A549 (cell line): ENCODE measurements around the gene SRGN. TPM values are rescaled to one million over a fixed set of nuclear protein-coding genes. Genes with fewer than 3 reads are reported as not detected.

Experiments used
- ATAC-seq, 2 experiments: fragments of 200-7000 bp in 1 of 2; fragments of >200 bp in 1 of 2; cut with Nextera tagmentation in 1 of 2; cut with Tn5 transposase in 1 of 2; 3 replicates each; pipeline versions ENCODE4 v1.8.0 to v1.9.1; 2018 to 2020; ENCODE audit warnings: mild to moderate bottlenecking in 1 of 2, moderate library complexity in 1 of 2
- CTCF ChIA-PET: fragments of 300-600 bp; sonication (Branson Sonifier 250); formaldehyde crosslinking; extraction: SDS; loops from one replicate; lab custom pipeline; 2021; ENCODE audit warnings: antibody characterized with exemption, inconsistent platforms; lab: Yijun Ruan, JAX
- POLR2A ChIA-PET: fragments of 350-600 bp; formaldehyde crosslinking; extraction: SDS; loops from one replicate; lab custom pipeline; 2021; ENCODE audit warnings: antibody characterized with exemption, inconsistent platforms; lab: Yijun Ruan, JAX
- DNase-seq, 2 experiments: peaks; one replicate each; pipeline versions ENCODE4 v3.0.0 to v3.0.0-alpha.2; 2011 to 2016; ENCODE audit warnings: low read depth in 1 of 2, low spot score in 1 of 2
- FAIRE-seq: peaks from 2 replicates; lab custom pipeline; 2011; peaks lifted over from hg19 to GRCh38; lab: Jason Lieb, UNC
- H3K27ac ChIP-seq, 2 experiments: fragments of >200 bp; sonication (Bioruptor Twin); formaldehyde crosslinking; 3 replicates each; pipeline ENCODE4 v1.5.1; 2016 to 2017
- H3K4me1 ChIP-seq: fragments of >200 bp; sonication (Bioruptor Twin); formaldehyde crosslinking; 3 replicates; pipeline ENCODE4 v1.6.1; 2016
- H3K4me2 ChIP-seq: fragments of >200 bp; sonication (Bioruptor Twin); formaldehyde crosslinking; 3 replicates; pipeline ENCODE4 v1.6.1; 2016
- H3K4me3 ChIP-seq: fragments of >200 bp; sonication (Bioruptor Twin); formaldehyde crosslinking; 3 replicates; pipeline ENCODE4 v1.5.1; 2016
- H3K9me3 ChIP-seq: fragments of >200 bp; sonication (Bioruptor Twin); formaldehyde crosslinking; 3 replicates; pipeline ENCODE4 v1.6.1; 2016
- ATOH8 ChIP-seq: fragments of 250-450 bp; sonication (Bioruptor Pico); IDR thresholded peaks from 2 replicates; pipeline ENCODE4 v1.5.0; 2020; ENCODE audit warnings: low read depth, mild to moderate bottlenecking, moderate library complexity
- BHLHE40 ChIP-seq: IDR thresholded peaks from 2 replicates; pipeline ENCODE4 v1.6.1; 2012; ENCODE audit warnings: low read depth, low read length, inconsistent platforms
- CBX2 ChIP-seq: fragments of 200-600 bp; sonication (generic); IDR thresholded peaks from 2 replicates; pipeline ENCODE4 v1.6.1; 2016; ENCODE audit warnings: low read depth, mild to moderate bottlenecking, borderline replicate concordance
- CEBPB ChIP-seq, 2 experiments: fragments of >200 bp in 1 of 2; sonication (Bioruptor Twin) in 1 of 2; formaldehyde crosslinking in 1 of 2; IDR thresholded peaks; 2 replicates each; pipeline ENCODE4 v1.6.1; 2012 to 2016
- CHD2 ChIP-seq: fragments of 150-350 bp; IDR thresholded peaks from 2 replicates; pipeline ENCODE4 v1.6.1; 2014; ENCODE audit warnings: low read length; ENCODE audit not compliant: partially characterized antibody
- ELK1 ChIP-seq: fragments of 150-350 bp; IDR thresholded peaks from 2 replicates; pipeline ENCODE4 v1.6.1; 2014; ENCODE audit warnings: low read depth, mild to moderate bottlenecking, low read length
- EP300 ChIP-seq, 2 experiments: fragments of >200 bp; sonication (Bioruptor Twin); formaldehyde crosslinking; IDR thresholded peaks; 2 replicates in 1 of 2; 3 replicates in 1 of 2; pipeline ENCODE4 v1.6.1; 2016 to 2017
- FOSB ChIP-seq: fragments of 250-450 bp; sonication (Bioruptor Pico); IDR thresholded peaks from 2 replicates; pipeline ENCODE4 v1.5.0; 2020; ENCODE audit warnings: mild to moderate bottlenecking, moderate library complexity
- HDAC2 ChIP-seq: fragments of 200-600 bp; sonication (generic); IDR thresholded peaks from 2 replicates; pipeline ENCODE4 v1.6.1; 2016
- HOXB13 ChIP-seq: fragments of 250-450 bp; sonication (Bioruptor Pico); IDR thresholded peaks from 2 replicates; pipeline ENCODE4 v1.5.0; 2020; ENCODE audit warnings: low read depth, mild to moderate bottlenecking, moderate library complexity
- KDM1A ChIP-seq: fragments of 200-600 bp; sonication (generic); IDR thresholded peaks from 2 replicates; pipeline ENCODE4 v1.6.1; 2016; ENCODE audit warnings: low read depth, mild to moderate bottlenecking
- MAFK ChIP-seq: fragments of 450-650 bp; IDR thresholded peaks from 2 replicates; pipeline ENCODE4 v1.6.1; 2014; ENCODE audit not compliant: partially characterized antibody
- PHF8 ChIP-seq: fragments of 200-600 bp; sonication (generic); IDR thresholded peaks from 2 replicates; pipeline ENCODE4 v1.6.1; 2016; ENCODE audit warnings: low read depth, mild to moderate bottlenecking, antibody characterized with exemption, moderate library complexity, borderline replicate concordance
- POLR2AphosphoS2 ChIP-seq: conservative IDR thresholded peaks from 2 replicates; pipeline ENCODE4 v1.6.1; 2012; ENCODE audit warnings: low read length, improper control_type of control experiment, inconsistent platforms
- RARB ChIP-seq: fragments of 250-450 bp; sonication (Bioruptor Pico); IDR thresholded peaks from 2 replicates; pipeline ENCODE4 v1.8.0; 2021; ENCODE audit warnings: mild to moderate bottlenecking, moderate library complexity
- TP53 ChIP-seq: fragments of 250-450 bp; sonication (Bioruptor Pico); IDR thresholded peaks from 2 replicates; pipeline ENCODE4 v1.5.0; 2021; ENCODE audit warnings: mild to moderate bottlenecking, moderate library complexity
- ZC3H11A ChIP-seq: fragments of 450-650 bp; IDR thresholded peaks from 2 replicates; pipeline ENCODE4 v1.6.1; 2014; ENCODE audit warnings: antibody characterized with exemption, mild to moderate bottlenecking
- ZSCAN20 ChIP-seq: fragments of 250-450 bp; sonication (Bioruptor Pico); IDR thresholded peaks from 2 replicates; pipeline ENCODE4 v1.8.0; 2022; ENCODE audit warnings: mild to moderate bottlenecking, moderate library complexity
- WGBS: methylation state at CpG from one replicate; pipeline ENCODE4 v1.1.6; 2017; ENCODE audit errors: missing lambda C conversion rate; 5-methylcytosine and 5-hydroxymethylcytosine counted together
- polyA plus RNA-seq, 4 experiments: library from polyadenylated mRNA; depleted of rRNA in 3 of 4; stranded (reverse); fragments of >200 nt; fragmentation: RNase III in 1 of 4; extraction: RNeasy Plus Mini Kit Qiagen cat#74134 plus additional on column Dnase treatment in 1 of 4; gene quantifications; 2 replicates in 3 of 4; 3 replicates in 1 of 4; pipeline ENCODE4 v1.2.3, GENCODE V29; 2011 to 2017
- TF ChIP-seq, protein P1 (sequence below): IDR thresholded peaks from 2 replicates; pipeline ENCODE4 v1.6.1; 2012
- TF ChIP-seq, protein P2 (sequence below): IDR thresholded peaks from 2 replicates; pipeline ENCODE4 v1.6.1; 2012
- TF ChIP-seq, protein P3 (sequence below): fragments of 450-650 bp; IDR thresholded peaks from 2 replicates; pipeline ENCODE4 v1.6.1; 2014; ENCODE audit warnings: antibody characterized with exemption
- TF ChIP-seq, protein P4 (sequence below): fragments of 250-450 bp; sonication (Bioruptor Pico); IDR thresholded peaks from 2 replicates; pipeline ENCODE4 v1.5.0; 2021; ENCODE audit warnings: mild to moderate bottlenecking, moderate library complexity, borderline replicate concordance
- TF ChIP-seq, protein P5 (sequence below): fragments of >200 bp; sonication (Bioruptor Twin); formaldehyde crosslinking; IDR thresholded peaks from 3 replicates; pipeline ENCODE4 v1.6.1; 2016

Gene SRGN
- polyA plus RNA-seq, 2 of the 4 experiments (the other 2 are of a cell fraction): 51.9 to 88.7 TPM

- TF ChIP-seq EP300 (IDR thresholded peaks at IDR 0.05): no peak
- TF ChIP-seq, protein P1, sequence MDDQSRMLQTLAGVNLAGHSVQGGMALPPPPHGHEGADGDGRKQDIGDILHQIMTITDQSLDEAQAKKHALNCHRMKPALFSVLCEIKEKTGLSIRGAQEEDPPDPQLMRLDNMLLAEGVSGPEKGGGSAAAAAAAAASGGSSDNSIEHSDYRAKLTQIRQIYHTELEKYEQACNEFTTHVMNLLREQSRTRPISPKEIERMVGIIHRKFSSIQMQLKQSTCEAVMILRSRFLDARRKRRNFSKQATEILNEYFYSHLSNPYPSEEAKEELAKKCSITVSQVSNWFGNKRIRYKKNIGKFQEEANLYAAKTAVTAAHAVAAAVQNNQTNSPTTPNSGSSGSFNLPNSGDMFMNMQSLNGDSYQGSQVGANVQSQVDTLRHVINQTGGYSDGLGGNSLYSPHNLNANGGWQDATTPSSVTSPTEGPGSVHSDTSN: no peak
- TF ChIP-seq ELK1: no peak
- TF ChIP-seq, protein P2, sequence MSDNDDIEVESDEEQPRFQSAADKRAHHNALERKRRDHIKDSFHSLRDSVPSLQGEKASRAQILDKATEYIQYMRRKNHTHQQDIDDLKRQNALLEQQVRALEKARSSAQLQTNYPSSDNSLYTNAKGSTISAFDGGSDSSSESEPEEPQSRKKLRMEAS: no peak
- TF ChIP-seq FOSB (CRISPR knock-in tag): no peak
- TF ChIP-seq KDM1A: no peak
- TF ChIP-seq RARB (CRISPR knock-in tag): no peak
- H3K27ac ChIP-seq: no peak overlapping the region
- no peak overlapping the region for H3K4me2 ChIP-seq
- no peak for DNase-seq
- H3K9me3 ChIP-seq: no peaks in the 10 kb centered on the region
- H3K4me3 ChIP-seq: no peak overlapping the region
- no peaks in the 10 kb centered on the region for H3K4me1 ChIP-seq
- CTCF ChIA-PET: interaction anchor here (0.8 to 3.3 kb wide), 2 partner anchors 22 to 42 kb away, joined by 3 to 10 read pairs; no protein-coding TSS in a partner anchor
- POLR2A ChIA-PET: no interaction called here
- no peak for ATAC-seq
- 86% methylated on average over 6 of the region's 6 CpGs for WGBS
- no peak for FAIRE-seq
Measured at GRCh38 chr10:69071610-69072009, 16.3 kb upstream of the SRGN start.

- Histone ChIP-seq H3K9me3 (no peaks in the 10 kb centered on the region), H3K4me3 (no peak overlapping the region), H3K27ac (no peak overlapping the region), H3K4me2 (no peak overlapping the region), H3K4me1 (no peaks in the 10 kb centered on the region)
- WGBS: 74% methylated on average over 6 of the region's 6 CpGs
- ATAC-seq (no peak), FAIRE-seq (no peak), DNase-seq (no peak)
- POLR2A ChIA-PET: no interaction called here
- CTCF ChIA-PET: interaction anchor here (2.0 to 3.3 kb wide), 2 partner anchors 13 to 21 kb away, joined by 5 to 10 read pairs; no protein-coding TSS in a partner anchor
- TF ChIP-seq TP53 (CRISPR knock-in tag) (no peak), ZC3H11A (no peak), MAFK (no peak), CBX2 (no peak), PHF8 (no peak), HDAC2 (no peak)
Measured at GRCh38 chr10:69073026-69073425, 14.9 kb upstream of the SRGN start.

- no peaks in the 10 kb centered on the region for H3K4me1 ChIP-seq
- no peaks in the 10 kb centered on the region for H3K9me3 ChIP-seq
- DNase-seq (no peak), FAIRE-seq (no peak), ATAC-seq (no peak; a peak in 2 of 6 replicates)
- 72% methylated on average over 8 of the region's 8 CpGs for WGBS
- H3K4me3 ChIP-seq: no peak overlapping the region
- H3K27ac ChIP-seq: no peak overlapping the region
- CTCF ChIA-PET: interaction anchor here (0.9 to 3.3 kb wide), 3 partner anchors 14 to 69 kb away, joined by 3 to 10 read pairs (median 5); no protein-coding TSS in a partner anchor
- POLR2A ChIA-PET: no interaction called here
- no peak overlapping the region for H3K4me2 ChIP-seq
- TF ChIP-seq CEBPB (IDR thresholded peaks at IDR 0.05): no peak
- TF ChIP-seq, protein P3, sequence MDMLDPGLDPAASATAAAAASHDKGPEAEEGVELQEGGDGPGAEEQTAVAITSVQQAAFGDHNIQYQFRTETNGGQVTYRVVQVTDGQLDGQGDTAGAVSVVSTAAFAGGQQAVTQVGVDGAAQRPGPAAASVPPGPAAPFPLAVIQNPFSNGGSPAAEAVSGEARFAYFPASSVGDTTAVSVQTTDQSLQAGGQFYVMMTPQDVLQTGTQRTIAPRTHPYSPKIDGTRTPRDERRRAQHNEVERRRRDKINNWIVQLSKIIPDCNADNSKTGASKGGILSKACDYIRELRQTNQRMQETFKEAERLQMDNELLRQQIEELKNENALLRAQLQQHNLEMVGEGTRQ: no peak
- TF ChIP-seq FOSB (CRISPR knock-in tag): no peak
- TF ChIP-seq HOXB13 (CRISPR knock-in tag): no peak
- TF ChIP-seq, protein P4, sequence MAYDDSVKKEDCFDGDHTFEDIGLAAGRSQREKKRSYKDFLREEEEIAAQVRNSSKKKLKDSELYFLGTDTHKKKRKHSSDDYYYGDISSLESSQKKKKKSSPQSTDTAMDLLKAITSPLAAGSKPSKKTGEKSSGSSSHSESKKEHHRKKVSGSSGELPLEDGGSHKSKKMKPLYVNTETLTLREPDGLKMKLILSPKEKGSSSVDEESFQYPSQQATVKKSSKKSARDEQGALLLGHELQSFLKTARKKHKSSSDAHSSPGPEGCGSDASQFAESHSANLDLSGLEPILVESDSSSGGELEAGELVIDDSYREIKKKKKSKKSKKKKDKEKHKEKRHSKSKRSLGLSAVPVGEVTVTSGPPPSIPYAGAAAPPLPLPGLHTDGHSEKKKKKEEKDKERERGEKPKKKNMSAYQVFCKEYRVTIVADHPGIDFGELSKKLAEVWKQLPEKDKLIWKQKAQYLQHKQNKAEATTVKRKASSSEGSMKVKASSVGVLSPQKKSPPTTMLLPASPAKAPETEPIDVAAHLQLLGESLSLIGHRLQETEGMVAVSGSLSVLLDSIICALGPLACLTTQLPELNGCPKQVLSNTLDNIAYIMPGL (CRISPR knock-in tag): no peak
- no peak for TF ChIP-seq ZSCAN20
- TF ChIP-seq, protein P5, sequence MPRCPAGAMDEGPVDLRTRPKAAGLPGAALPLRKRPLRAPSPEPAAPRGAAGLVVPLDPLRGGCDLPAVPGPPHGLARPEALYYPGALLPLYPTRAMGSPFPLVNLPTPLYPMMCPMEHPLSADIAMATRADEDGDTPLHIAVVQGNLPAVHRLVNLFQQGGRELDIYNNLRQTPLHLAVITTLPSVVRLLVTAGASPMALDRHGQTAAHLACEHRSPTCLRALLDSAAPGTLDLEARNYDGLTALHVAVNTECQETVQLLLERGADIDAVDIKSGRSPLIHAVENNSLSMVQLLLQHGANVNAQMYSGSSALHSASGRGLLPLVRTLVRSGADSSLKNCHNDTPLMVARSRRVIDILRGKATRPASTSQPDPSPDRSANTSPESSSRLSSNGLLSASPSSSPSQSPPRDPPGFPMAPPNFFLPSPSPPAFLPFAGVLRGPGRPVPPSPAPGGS: no peak
- no peak for TF ChIP-seq ELK1
- no peak for TF ChIP-seq KDM1A
- no peak for TF ChIP-seq BHLHE40
- no peak for TF ChIP-seq ZC3H11A
- TF ChIP-seq CHD2: no peak
- TF ChIP-seq ATOH8 (CRISPR knock-in tag): no peak
- no peak for TF ChIP-seq POLR2AphosphoS2
Measured at GRCh38 chr10:69073736-69074364, 14.1 kb upstream of the SRGN start.
